Panc1 (cell line): ENCODE results near the gene KMT2C. TPM values are rescaled to one million over a fixed set of nuclear protein-coding genes. Genes with fewer than 3 reads are reported as not detected.
"Not testable (repeated sequence)": the region's sequence is repeated elsewhere in the genome, so short reads cannot be mapped to it uniquely, and the experiment has no call there.

Experiments
- ATAC-seq: fragments of 200-7000 bp; cut with Tn5 transposase; 2 replicates; pipeline ENCODE4 v1.9.1; 2020; ENCODE audit warnings: mild to moderate bottlenecking, moderate library complexity
- BruUV-seq: library from RNA; stranded (reverse); fragments of 400-500 nt; replicated peaks from 2 replicates; lab custom pipeline; 2021; lab: Mats Ljungman, UMichigan
- CTCF ChIA-PET: fragments of 300-600 bp; sonication (Branson Sonifier 250); formaldehyde crosslinking; loops from one replicate; lab custom pipeline; 2022; ENCODE audit warnings: antibody characterized with exemption; lab: Charles Lee
- POLR2A ChIA-PET: fragments of 300-600 bp; sonication (Branson Sonifier 250); formaldehyde crosslinking; loops from one replicate; lab custom pipeline; 2022; ENCODE audit warnings: antibody characterized with exemption; lab: Charles Lee
- DNase-seq: peaks from one replicate; pipeline ENCODE4 v3.0.0-alpha.2; 2010; ENCODE audit warnings: low read depth, low spot score
- H3K27ac ChIP-seq: 2 replicates; pipeline ENCODE4 v1.5.1; 2011; ENCODE audit warnings: mild to moderate bottlenecking, low read length, inconsistent platforms
- H3K27me3 ChIP-seq: fragments of 200-500 bp; sonication (Bioruptor generic); 2 replicates; pipeline ENCODE4 v1.6.0; 2014; ENCODE audit warnings: low read length, inconsistent platforms; ENCODE audit not compliant: control insufficient read depth, insufficient read depth
- H3K36me3 ChIP-seq: fragments of 200-500 bp; sonication (Bioruptor generic); 2 replicates; pipeline ENCODE4 v1.5.1; 2014; ENCODE audit warnings: inconsistent platforms, mild to moderate bottlenecking, low read length, moderate library complexity; ENCODE audit not compliant: control insufficient read depth, insufficient read depth
- H3K4me1 ChIP-seq: 2 replicates; pipeline ENCODE4 v1.5.1; 2011; ENCODE audit warnings: inconsistent platforms, mild to moderate bottlenecking, low read length, moderate library complexity; ENCODE audit not compliant: control insufficient read depth, insufficient read depth
- H3K4me3 ChIP-seq, 2 experiments: 2 replicates each; pipeline ENCODE4 v1.5.1; 2011 to 2012; ENCODE audit warnings: low read depth in 2 of 2, low read length in 2 of 2, mild to moderate bottlenecking in 2 of 2, inconsistent platforms in 1 of 2, moderate library complexity in 1 of 2
- H3K9me3 ChIP-seq: fragments of 200-500 bp; sonication (Bioruptor generic); 2 replicates; pipeline ENCODE4 v1.5.1; 2014; ENCODE audit warnings: low read depth, mild to moderate bottlenecking, inconsistent platforms, low read length, moderate library complexity; ENCODE audit not compliant: control insufficient read depth, insufficient read depth
- POLR2AphosphoS5 ChIP-seq: IDR thresholded peaks from 2 replicates; pipeline ENCODE4 v1.6.1; 2012; ENCODE audit warnings: mild to moderate bottlenecking, low read depth, low read length, moderate library complexity
- SIN3A ChIP-seq: IDR thresholded peaks from 2 replicates; pipeline ENCODE4 v1.6.1; 2012; ENCODE audit warnings: low read depth, mild to moderate bottlenecking, low read length, moderate library complexity, borderline replicate concordance; ENCODE audit not compliant: insufficient read depth
- TCF7L2 ChIP-seq: IDR thresholded peaks from 2 replicates; pipeline ENCODE4 v1.6.1; 2011; ENCODE audit warnings: mild to moderate bottlenecking, low read depth, low read length, inconsistent platforms
- in situ Hi-C: cut with HindIII; loops from 2 replicates; pipeline ENCODE4 v1.10.0; 2016; ENCODE audit warnings: low sequenced_read_pairs, low pct_unique_long_range_greater_than_20kb
- intact Hi-C: fragments of 100-400 bp; cut with micrococcal nuclease; formaldehyde crosslinking; loops from one replicate; pipeline ENCODE4 v1.10.0; 2022; ENCODE audit not compliant: unreplicated experiment
- total RNA-seq: library from RNA; stranded (reverse); gene quantifications from one replicate; pipeline ENCODE4 v1.2.1, GENCODE V29; 2021; ENCODE audit not compliant: unreplicated experiment
- TF ChIP-seq, protein P1 (sequence below): fragments of 450-650 bp; IDR thresholded peaks from 2 replicates; pipeline ENCODE4 v1.5.1; 2017; ENCODE audit warnings: mild to moderate bottlenecking
- TF ChIP-seq, protein P2 (sequence below), 2 experiments: IDR thresholded peaks; 2 replicates each; pipeline ENCODE4 v1.6.1; 2011 to 2012; ENCODE audit warnings: low read depth in 2 of 2, control low read depth in 1 of 2, low read length in 1 of 2, mild to moderate bottlenecking in 1 of 2, moderate library complexity in 1 of 2; ENCODE audit not compliant: insufficient read depth in 1 of 2

Gene KMT2C
- total RNA-seq, 1 experiment from 2014 or later: 42.5 TPM

GRCh38 chr7:152241301-152241700, 194.5 kb downstream of the KMT2C start:
- H3K9me3 ChIP-seq, ATAC-seq, H3K27me3 ChIP-seq, POLR2A ChIA-PET, H3K36me3 ChIP-seq, DNase-seq, H3K4me1 ChIP-seq, intact Hi-C loops, in situ Hi-C loops, BruUV-seq, H3K4me3 ChIP-seq, CTCF ChIA-PET, H3K27ac ChIP-seq: not testable (repeated sequence)

GRCh38 chr7:152236306-152236705, 199.5 kb downstream of the KMT2C start:
- H3K4me1 ChIP-seq, in situ Hi-C loops, H3K27ac ChIP-seq, intact Hi-C loops, H3K36me3 ChIP-seq, CTCF ChIA-PET, POLR2A ChIA-PET, DNase-seq, H3K27me3 ChIP-seq, BruUV-seq, H3K9me3 ChIP-seq, ATAC-seq, H3K4me3 ChIP-seq: not testable (repeated sequence)

GRCh38 chr7:152234421-152234820, 201.4 kb downstream of the KMT2C start:
- H3K4me3 ChIP-seq, H3K27ac ChIP-seq, H3K36me3 ChIP-seq, BruUV-seq, intact Hi-C loops, H3K27me3 ChIP-seq, POLR2A ChIA-PET, CTCF ChIA-PET, in situ Hi-C loops, H3K4me1 ChIP-seq, DNase-seq, ATAC-seq, H3K9me3 ChIP-seq: not testable (repeated sequence)

GRCh38 chr7:152231089-152231488, 204.7 kb downstream of the KMT2C start:
- no TSS peak for BruUV-seq
- Histone ChIP-seq H3K27ac (no peak overlapping the region), H3K4me3 (no peak overlapping the region), H3K4me1 (no peaks in the 10 kb centered on the region), H3K9me3 (no peaks in the 10 kb centered on the region), H3K36me3 (peaks cover 2% of the 10 kb centered on the region; the same call in 1 of the 2 replicates), H3K27me3 (no peaks in the 10 kb centered on the region)
- ChIA-PET POLR2A (no interaction called here), CTCF (no interaction called here)
- intact Hi-C loops (no loop called here), in situ Hi-C loops (no loop called here)
- no peak for ATAC-seq
- TF ChIP-seq TCF7L2 (no peak), SIN3A (no peak), POLR2AphosphoS5 (no peak)
- TF ChIP-seq, protein P1, sequence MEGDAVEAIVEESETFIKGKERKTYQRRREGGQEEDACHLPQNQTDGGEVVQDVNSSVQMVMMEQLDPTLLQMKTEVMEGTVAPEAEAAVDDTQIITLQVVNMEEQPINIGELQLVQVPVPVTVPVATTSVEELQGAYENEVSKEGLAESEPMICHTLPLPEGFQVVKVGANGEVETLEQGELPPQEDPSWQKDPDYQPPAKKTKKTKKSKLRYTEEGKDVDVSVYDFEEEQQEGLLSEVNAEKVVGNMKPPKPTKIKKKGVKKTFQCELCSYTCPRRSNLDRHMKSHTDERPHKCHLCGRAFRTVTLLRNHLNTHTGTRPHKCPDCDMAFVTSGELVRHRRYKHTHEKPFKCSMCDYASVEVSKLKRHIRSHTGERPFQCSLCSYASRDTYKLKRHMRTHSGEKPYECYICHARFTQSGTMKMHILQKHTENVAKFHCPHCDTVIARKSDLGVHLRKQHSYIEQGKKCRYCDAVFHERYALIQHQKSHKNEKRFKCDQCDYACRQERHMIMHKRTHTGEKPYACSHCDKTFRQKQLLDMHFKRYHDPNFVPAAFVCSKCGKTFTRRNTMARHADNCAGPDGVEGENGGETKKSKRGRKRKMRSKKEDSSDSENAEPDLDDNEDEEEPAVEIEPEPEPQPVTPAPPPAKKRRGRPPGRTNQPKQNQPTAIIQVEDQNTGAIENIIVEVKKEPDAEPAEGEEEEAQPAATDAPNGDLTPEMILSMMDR: no peak
- TF ChIP-seq, protein P2, sequence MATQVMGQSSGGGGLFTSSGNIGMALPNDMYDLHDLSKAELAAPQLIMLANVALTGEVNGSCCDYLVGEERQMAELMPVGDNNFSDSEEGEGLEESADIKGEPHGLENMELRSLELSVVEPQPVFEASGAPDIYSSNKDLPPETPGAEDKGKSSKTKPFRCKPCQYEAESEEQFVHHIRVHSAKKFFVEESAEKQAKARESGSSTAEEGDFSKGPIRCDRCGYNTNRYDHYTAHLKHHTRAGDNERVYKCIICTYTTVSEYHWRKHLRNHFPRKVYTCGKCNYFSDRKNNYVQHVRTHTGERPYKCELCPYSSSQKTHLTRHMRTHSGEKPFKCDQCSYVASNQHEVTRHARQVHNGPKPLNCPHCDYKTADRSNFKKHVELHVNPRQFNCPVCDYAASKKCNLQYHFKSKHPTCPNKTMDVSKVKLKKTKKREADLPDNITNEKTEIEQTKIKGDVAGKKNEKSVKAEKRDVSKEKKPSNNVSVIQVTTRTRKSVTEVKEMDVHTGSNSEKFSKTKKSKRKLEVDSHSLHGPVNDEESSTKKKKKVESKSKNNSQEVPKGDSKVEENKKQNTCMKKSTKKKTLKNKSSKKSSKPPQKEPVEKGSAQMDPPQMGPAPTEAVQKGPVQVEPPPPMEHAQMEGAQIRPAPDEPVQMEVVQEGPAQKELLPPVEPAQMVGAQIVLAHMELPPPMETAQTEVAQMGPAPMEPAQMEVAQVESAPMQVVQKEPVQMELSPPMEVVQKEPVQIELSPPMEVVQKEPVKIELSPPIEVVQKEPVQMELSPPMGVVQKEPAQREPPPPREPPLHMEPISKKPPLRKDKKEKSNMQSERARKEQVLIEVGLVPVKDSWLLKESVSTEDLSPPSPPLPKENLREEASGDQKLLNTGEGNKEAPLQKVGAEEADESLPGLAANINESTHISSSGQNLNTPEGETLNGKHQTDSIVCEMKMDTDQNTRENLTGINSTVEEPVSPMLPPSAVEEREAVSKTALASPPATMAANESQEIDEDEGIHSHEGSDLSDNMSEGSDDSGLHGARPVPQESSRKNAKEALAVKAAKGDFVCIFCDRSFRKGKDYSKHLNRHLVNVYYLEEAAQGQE (IDR thresholded peaks at IDR 0.05; ENCODE audit: insufficient read depth in 1 of 2, low read depth in 2 of 2, low read length in 1 of 2): no peak
- no peak for DNase-seq

DNA sequence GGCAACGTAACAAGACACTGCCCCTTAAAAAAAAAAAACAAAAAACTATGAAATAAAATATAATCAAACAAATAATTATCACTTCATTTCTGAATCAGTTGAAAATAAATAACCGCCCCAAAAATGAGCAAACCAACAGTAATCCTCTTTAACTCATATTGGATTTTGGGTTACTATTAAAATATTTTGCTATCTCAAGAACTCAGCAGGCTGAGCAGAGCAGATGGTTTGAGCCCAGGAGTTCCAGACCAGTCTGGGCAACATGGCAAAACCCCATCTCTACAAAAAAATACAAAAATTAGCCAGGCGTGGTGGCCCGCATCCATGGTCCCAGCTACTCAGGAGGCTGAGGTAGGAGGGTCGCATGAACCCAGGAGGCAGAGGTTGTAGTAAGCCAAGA, 216.2 kb downstream of the KMT2C start:
- DNase-seq, CTCF ChIA-PET, H3K9me3 ChIP-seq, H3K4me1 ChIP-seq, intact Hi-C loops, POLR2A ChIA-PET, in situ Hi-C loops, H3K27ac ChIP-seq, H3K4me3 ChIP-seq, H3K27me3 ChIP-seq, ATAC-seq, H3K36me3 ChIP-seq, BruUV-seq: not testable (repeated sequence)
